WTC11 (cell line): Measurements from ENCODE around the gene ALOXE3. TPM values are rescaled to one million over a fixed set of nuclear protein-coding genes. Genes with fewer than 3 reads are reported as not detected.

Experiments used
- ATAC-seq: fragments of 200-7000 bp; cut with Tn5 transposase; 2 replicates; pipeline ENCODE4 v1.10.0; 2021; ENCODE audit warnings: mild to moderate bottlenecking, moderate library complexity
- CTCF ChIA-PET: fragments of 300-600 bp; sonication (Branson Sonifier 250); formaldehyde crosslinking; loops from one replicate; lab custom pipeline; 2021; ENCODE audit warnings: antibody characterized with exemption; lab: Charles Lee
- POLR2A ChIA-PET: fragments of 350-600 bp; sonication (Branson Sonifier 250); formaldehyde crosslinking; loops from one replicate; lab custom pipeline; 2021; ENCODE audit warnings: antibody characterized with exemption; lab: Charles Lee
- DNase-seq: peaks from one replicate; pipeline ENCODE4 v3.0.0; 2021; ENCODE audit warnings: low spot score
- H3K27ac Mint-ChIP-seq: 2 replicates; pipeline ENCODE4 v1.8.0; 2021; ENCODE audit warnings: mixed read lengths
- H3K27me3 Mint-ChIP-seq: 2 replicates; pipeline ENCODE4 v1.8.0; 2021; ENCODE audit warnings: low read depth, mild to moderate bottlenecking, moderate library complexity, mixed read lengths
- H3K36me3 Mint-ChIP-seq: 2 replicates; pipeline ENCODE4 v1.8.0; 2021; ENCODE audit warnings: mixed read lengths
- H3K4me1 Mint-ChIP-seq: 2 replicates; pipeline ENCODE4 v1.8.0; 2022; ENCODE audit warnings: mixed read lengths
- H3K4me3 Mint-ChIP-seq: 2 replicates; pipeline ENCODE4 v1.8.0; 2021; ENCODE audit warnings: mild to moderate bottlenecking, moderate library complexity, mixed read lengths
- H3K9me3 Mint-ChIP-seq: 2 replicates; pipeline ENCODE4 v1.8.0; 2021; ENCODE audit warnings: mixed read lengths
- ATF2 ChIP-seq: sonication (generic); formaldehyde crosslinking; IDR thresholded peaks from 2 replicates; pipeline ENCODE4 v1.8.1; 2022; ENCODE audit warnings: low read depth, missing genetic modification reagents, borderline replicate concordance
- GABPB1 ChIP-seq: sonication (generic); formaldehyde crosslinking; IDR thresholded peaks from 2 replicates; pipeline ENCODE4 v1.8.1; 2023; ENCODE audit warnings: mild to moderate bottlenecking, missing genetic modification reagents
- GTF2I ChIP-seq: fragments of 250-450 bp; sonication (Bioruptor Pico); conservative IDR thresholded peaks from 2 replicates; pipeline ENCODE4 v1.4.0; 2021; ENCODE audit warnings: mild to moderate bottlenecking
- IRF1 ChIP-seq: sonication (generic); formaldehyde crosslinking; IDR thresholded peaks from 2 replicates; pipeline ENCODE4 v1.8.0; 2023; ENCODE audit warnings: missing genetic modification reagents
- JAZF1 ChIP-seq: fragments of 250-450 bp; sonication (Bioruptor Pico); IDR thresholded peaks from 2 replicates; pipeline ENCODE4 v1.9.0; 2021; ENCODE audit warnings: moderate library complexity, mild to moderate bottlenecking, inconsistent platforms
- JUN ChIP-seq: sonication (generic); formaldehyde crosslinking; IDR thresholded peaks from 2 replicates; pipeline ENCODE4 v1.8.0; 2023; ENCODE audit warnings: mild to moderate bottlenecking, missing genetic modification reagents
- KAT7 ChIP-seq: sonication (generic); formaldehyde crosslinking; IDR thresholded peaks from 2 replicates; pipeline ENCODE4 v1.8.1; 2023; ENCODE audit warnings: missing genetic modification reagents, mild to moderate bottlenecking, borderline replicate concordance
- NR2C2 ChIP-seq: sonication (generic); formaldehyde crosslinking; IDR thresholded peaks from 2 replicates; pipeline ENCODE4 v1.8.0; 2022; ENCODE audit warnings: mild to moderate bottlenecking, missing genetic modification reagents
- NR3C1 ChIP-seq: sonication (generic); formaldehyde crosslinking; conservative IDR thresholded peaks from 2 replicates; pipeline ENCODE4 v1.8.1; 2023; ENCODE audit warnings: low read depth, mild to moderate bottlenecking, missing genetic modification reagents
- RORB ChIP-seq: fragments of 250-450 bp; sonication (Bioruptor Pico); IDR thresholded peaks from 2 replicates; pipeline ENCODE4 v1.9.0; 2021; ENCODE audit warnings: mild to moderate bottlenecking
- SP1 ChIP-seq: sonication (generic); formaldehyde crosslinking; conservative IDR thresholded peaks from 2 replicates; pipeline ENCODE4 v1.8.1; 2022; ENCODE audit warnings: missing genetic modification reagents
- ZNF219 ChIP-seq: sonication (generic); formaldehyde crosslinking; IDR thresholded peaks from 2 replicates; pipeline ENCODE4 v1.8.0; 2023; ENCODE audit warnings: missing genetic modification reagents, mild to moderate bottlenecking, borderline replicate concordance
- ZNF532 ChIP-seq: fragments of 250-450 bp; sonication (Bioruptor Pico); IDR thresholded peaks from 2 replicates; pipeline ENCODE4 v1.9.0; 2021; ENCODE audit warnings: mild to moderate bottlenecking, borderline replicate concordance
- ZSCAN18 ChIP-seq: fragments of 250-450 bp; sonication (Bioruptor Pico); IDR thresholded peaks from 2 replicates; pipeline ENCODE4 v2.1.2; 2022; ENCODE audit warnings: mild to moderate bottlenecking, moderate library complexity
- total RNA-seq: library from RNA; stranded (reverse); gene quantifications from 3 replicates; pipeline ENCODE4 v1.2.3, GENCODE V29; 2021
- TF ChIP-seq, protein P1 (sequence below): sonication (generic); formaldehyde crosslinking; IDR thresholded peaks from 2 replicates; pipeline ENCODE4 v1.8.1; 2023; ENCODE audit warnings: mild to moderate bottlenecking, missing genetic modification reagents, moderate library complexity
- TF ChIP-seq, protein P2 (sequence below): fragments of 250-450 bp; sonication (Bioruptor Pico); IDR thresholded peaks from 2 replicates; pipeline ENCODE4 v1.9.0; 2021; ENCODE audit warnings: mild to moderate bottlenecking
- TF ChIP-seq, protein P3 (sequence below): sonication (generic); formaldehyde crosslinking; IDR thresholded peaks from 2 replicates; pipeline ENCODE4 v1.8.1; 2023; ENCODE audit warnings: mild to moderate bottlenecking, missing genetic modification reagents, moderate library complexity

ALOXE3 gene
- total RNA-seq, 1 experiment from 2014 or later: 0.81 TPM

GRCh38 chr17:8145811-8146210 is 27.5 kb upstream of the ALOXE3 start:
- TF ChIP-seq IRF1 (CRISPR knock-in tag): no peak
- TF ChIP-seq ZNF219 (CRISPR knock-in tag): no peak
- no peak for TF ChIP-seq ZSCAN18
- TF ChIP-seq, protein P1, sequence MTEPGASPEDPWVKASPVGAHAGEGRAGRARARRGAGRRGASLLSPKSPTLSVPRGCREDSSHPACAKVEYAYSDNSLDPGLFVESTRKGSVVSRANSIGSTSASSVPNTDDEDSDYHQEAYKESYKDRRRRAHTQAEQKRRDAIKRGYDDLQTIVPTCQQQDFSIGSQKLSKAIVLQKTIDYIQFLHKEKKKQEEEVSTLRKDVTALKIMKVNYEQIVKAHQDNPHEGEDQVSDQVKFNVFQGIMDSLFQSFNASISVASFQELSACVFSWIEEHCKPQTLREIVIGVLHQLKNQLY (CRISPR knock-in tag): no peak
- TF ChIP-seq ATF2 (CRISPR knock-in tag): no peak
- TF ChIP-seq NR3C1: no peak
- TF ChIP-seq JAZF1 (CRISPR knock-in tag): no peak
- no peak for TF ChIP-seq NR2C2 (CRISPR knock-in tag)
- TF ChIP-seq, protein P2, sequence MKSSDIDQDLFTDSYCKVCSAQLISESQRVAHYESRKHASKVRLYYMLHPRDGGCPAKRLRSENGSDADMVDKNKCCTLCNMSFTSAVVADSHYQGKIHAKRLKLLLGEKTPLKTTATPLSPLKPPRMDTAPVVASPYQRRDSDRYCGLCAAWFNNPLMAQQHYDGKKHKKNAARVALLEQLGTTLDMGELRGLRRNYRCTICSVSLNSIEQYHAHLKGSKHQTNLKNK (CRISPR knock-in tag): no peak
- TF ChIP-seq, protein P3, sequence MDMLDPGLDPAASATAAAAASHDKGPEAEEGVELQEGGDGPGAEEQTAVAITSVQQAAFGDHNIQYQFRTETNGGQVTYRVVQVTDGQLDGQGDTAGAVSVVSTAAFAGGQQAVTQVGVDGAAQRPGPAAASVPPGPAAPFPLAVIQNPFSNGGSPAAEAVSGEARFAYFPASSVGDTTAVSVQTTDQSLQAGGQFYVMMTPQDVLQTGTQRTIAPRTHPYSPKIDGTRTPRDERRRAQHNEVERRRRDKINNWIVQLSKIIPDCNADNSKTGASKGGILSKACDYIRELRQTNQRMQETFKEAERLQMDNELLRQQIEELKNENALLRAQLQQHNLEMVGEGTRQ (CRISPR knock-in tag): no peak
- Mint-ChIP-seq H3K9me3 (no peaks in the 10 kb centered on the region), H3K36me3 (peaks cover 44% of the 10 kb centered on the region), H3K27ac (no peak overlapping the region), H3K4me1 (no peaks in the 10 kb centered on the region), H3K27me3 (no peaks in the 10 kb centered on the region), H3K4me3 (no peak overlapping the region)
- ChIA-PET POLR2A (interaction anchor here (0.6 kb wide), 1 partner anchor 31 kb away, joined by 3 read pairs; no protein-coding TSS in a partner anchor), CTCF (no interaction called here)
- DNase-seq (no peak), ATAC-seq (no peak)

GRCh38 chr17:8144401-8145231 is 26.3 kb upstream of the ALOXE3 start:
- no peaks in the 10 kb centered on the region for H3K9me3 Mint-ChIP-seq
- H3K4me1 Mint-ChIP-seq: no peaks in the 10 kb centered on the region
- H3K27ac Mint-ChIP-seq: no peak overlapping the region
- POLR2A ChIA-PET: no interaction called here
- no peak for TF ChIP-seq RORB (CRISPR knock-in tag)
- TF ChIP-seq JAZF1 (CRISPR knock-in tag): no peak
- no peak for TF ChIP-seq ZNF532 (CRISPR knock-in tag)
- TF ChIP-seq GTF2I (CRISPR knock-in tag): no peak
- no peak for TF ChIP-seq SP1 (CRISPR knock-in tag)
- no peak for TF ChIP-seq ATF2 (CRISPR knock-in tag)
- TF ChIP-seq JUN: no peak
- no peak for TF ChIP-seq IRF1 (CRISPR knock-in tag)
- TF ChIP-seq GABPB1: no peak
- no peak for TF ChIP-seq KAT7 (CRISPR knock-in tag)
- H3K4me3 Mint-ChIP-seq: no peak overlapping the region
- DNase-seq (no peak), ATAC-seq (no peak)
- CTCF ChIA-PET: no interaction called here
- peaks cover 44% of the 10 kb centered on the region for H3K36me3 Mint-ChIP-seq
- H3K27me3 Mint-ChIP-seq: no peaks in the 10 kb centered on the region
